ENCODE measurements around the gene AOPEP. TPM values are rescaled to one million over a fixed set of nuclear protein-coding genes. Genes with fewer than 3 reads are reported as not detected.
"Not testable (repeated sequence)": the region's sequence is repeated elsewhere in the genome, so short reads cannot be mapped to it uniquely, and the experiment has no call there.

The AOPEP gene
- total and polyA plus RNA-seq, 10 donors = 14.8 to 86.1 (median 51.3) TPM

GRCh38 chr9:94938384-94938783, 211.9 kb downstream of the AOPEP start:
- WGBS, 5 donors = 78 to 96% (median 94%) methylated on average over 3 of the region's 3 CpGs
- H3K27ac ChIP-seq = peak overlapping the region in 1 of 8 donors; percentile 37
- no peak for TF ChIP-seq POLR2AphosphoS5 (IDR thresholded peaks at IDR 0.05)
- no peak for TF ChIP-seq CTCF (IDR thresholded peaks at IDR 0.05 in 8 of 11, conservative IDR thresholded peaks at IDR 0.05 in 3 of 11)
- TF ChIP-seq POLR2A (IDR thresholded peaks at IDR 0.05) = no peak
- peaks cover 0 to 27% (median 17%) of the 10 kb centered on the region in 6 donors for H3K4me1 ChIP-seq
- intact Hi-C loops (cut with DNase I; ENCODE audit: low total_unique reads) = no loop called here
- H3K36me3 ChIP-seq = no peaks in the 10 kb centered on the region
- H3K27me3 ChIP-seq (replicated peaks in 1 of 7) = no peaks in the 10 kb centered on the region
- H3K9me3 ChIP-seq = no peaks in the 10 kb centered on the region
- H3K4me3 ChIP-seq = no peak overlapping the region
- DNase-seq = no peak

DNA sequence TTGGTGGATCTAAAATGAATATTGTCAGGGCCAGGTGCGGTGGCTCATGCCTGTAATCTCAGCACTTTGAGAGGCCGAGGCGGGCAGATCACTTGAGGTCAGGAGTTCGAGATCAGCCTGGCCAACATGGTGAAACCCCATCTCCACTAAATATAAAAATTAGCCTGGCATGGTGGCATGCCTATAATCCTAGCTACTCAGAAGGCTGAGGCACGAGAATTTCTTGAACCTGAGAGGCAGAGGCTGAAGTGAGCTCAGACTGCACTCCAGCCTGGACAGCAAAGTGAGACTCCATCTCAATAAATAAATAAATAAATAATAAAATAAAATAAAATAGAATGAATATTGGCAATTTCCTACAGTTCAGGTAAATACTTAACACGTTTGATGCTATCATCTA, 213.8 kb downstream of the AOPEP start:
- intact Hi-C loops (cut with DNase I; ENCODE audit: low total_unique reads); H3K9me3 ChIP-seq; H3K4me3 ChIP-seq; H3K36me3 ChIP-seq; DNase-seq; H3K27me3 ChIP-seq (replicated peaks in 1 of 7): not testable (repeated sequence)
- Histone ChIP-seq H3K27ac (peak overlapping the region in 7 of 8 donors; percentile 48 to 76 (median 71)), H3K4me1 (peaks cover 0 to 27% (median 17%) of the 10 kb centered on the region in 6 donors)
- 91 to 97% (median 95%) methylated on average over 6 of the region's 6 CpGs for WGBS, 5 donors

DNA sequence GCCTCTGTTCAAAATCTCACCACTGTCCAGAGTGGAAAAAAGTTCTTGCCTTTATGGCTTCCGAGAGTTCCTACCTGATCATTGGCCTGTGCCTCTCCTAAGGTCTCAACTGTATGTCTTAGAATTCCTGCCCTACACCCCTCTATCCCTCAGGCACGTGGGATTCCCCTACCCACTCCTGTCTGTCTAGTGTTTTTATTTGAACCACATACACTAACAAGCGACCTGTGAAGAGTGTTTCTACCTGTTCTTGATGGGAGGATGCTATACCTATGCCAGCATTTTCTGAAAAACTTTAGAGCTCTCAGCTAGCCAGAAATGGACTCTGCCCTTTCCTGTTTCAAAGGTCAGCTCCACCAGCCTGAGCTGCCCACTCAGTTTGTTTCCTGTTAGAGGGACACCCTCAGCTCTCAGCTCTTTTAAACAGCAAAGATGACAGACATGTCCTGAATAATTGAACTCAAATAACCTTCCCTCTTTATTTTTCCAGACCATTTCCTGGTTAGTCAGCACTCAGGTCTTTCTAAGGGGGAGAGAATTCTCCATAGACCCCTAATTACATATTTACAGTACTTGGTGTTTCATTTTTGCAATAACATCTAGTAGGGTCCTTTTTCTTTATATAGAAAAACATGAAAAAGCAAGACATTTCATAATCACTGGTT, 214.8 kb downstream of the AOPEP start:
- Histone ChIP-seq H3K36me3 (no peaks in the 10 kb centered on the region), H3K27ac (peak overlapping the region in 7 of 8 donors; percentile 48 to 76 (median 71)), H3K4me3 (no peak overlapping the region), H3K9me3 (no peaks in the 10 kb centered on the region), H3K4me1 (peaks cover 0 to 32% (median 17%) of the 10 kb centered on the region in 6 donors), H3K27me3 (replicated peaks in 1 of 7) (no peaks in the 10 kb centered on the region)
- DNase-seq = no peak
- intact Hi-C loops (cut with DNase I; ENCODE audit: low total_unique reads) = no loop called here
- WGBS, 5 donors = 56 to 75% (median 67%) methylated on average over 3 of the region's 3 CpGs
- TF ChIP-seq POLR2A (IDR thresholded peaks at IDR 0.05) (no peak), POLR2AphosphoS5 (IDR thresholded peaks at IDR 0.05) (peak in 1 of 3 donors; percentile 60)

- Histone ChIP-seq H3K36me3 (no peaks in the 10 kb centered on the region), H3K9me3 (no peaks in the 10 kb centered on the region), H3K4me3 (no peak overlapping the region), H3K27me3 (replicated peaks in 1 of 7) (no peaks in the 10 kb centered on the region), H3K4me1 (peaks cover 0 to 27% (median 17%) of the 10 kb centered on the region in 6 donors), H3K27ac (no peak overlapping the region)
- intact Hi-C loops (cut with DNase I; ENCODE audit: low total_unique reads) = no loop called here
- TF ChIP-seq POLR2A (IDR thresholded peaks at IDR 0.05) = no peak
- TF ChIP-seq POLR2AphosphoS5 (IDR thresholded peaks at IDR 0.05) = no peak
- no peak for TF ChIP-seq CTCF (IDR thresholded peaks at IDR 0.05 in 8 of 11, conservative IDR thresholded peaks at IDR 0.05 in 3 of 11)
- 89 to 97% (median 96%) methylated on average over 1 of the region's 1 CpG for WGBS, 5 donors
- no peak for DNase-seq
Observed at GRCh38 chr9:94944626-94945025, 218.1 kb downstream of the AOPEP start.

DNA sequence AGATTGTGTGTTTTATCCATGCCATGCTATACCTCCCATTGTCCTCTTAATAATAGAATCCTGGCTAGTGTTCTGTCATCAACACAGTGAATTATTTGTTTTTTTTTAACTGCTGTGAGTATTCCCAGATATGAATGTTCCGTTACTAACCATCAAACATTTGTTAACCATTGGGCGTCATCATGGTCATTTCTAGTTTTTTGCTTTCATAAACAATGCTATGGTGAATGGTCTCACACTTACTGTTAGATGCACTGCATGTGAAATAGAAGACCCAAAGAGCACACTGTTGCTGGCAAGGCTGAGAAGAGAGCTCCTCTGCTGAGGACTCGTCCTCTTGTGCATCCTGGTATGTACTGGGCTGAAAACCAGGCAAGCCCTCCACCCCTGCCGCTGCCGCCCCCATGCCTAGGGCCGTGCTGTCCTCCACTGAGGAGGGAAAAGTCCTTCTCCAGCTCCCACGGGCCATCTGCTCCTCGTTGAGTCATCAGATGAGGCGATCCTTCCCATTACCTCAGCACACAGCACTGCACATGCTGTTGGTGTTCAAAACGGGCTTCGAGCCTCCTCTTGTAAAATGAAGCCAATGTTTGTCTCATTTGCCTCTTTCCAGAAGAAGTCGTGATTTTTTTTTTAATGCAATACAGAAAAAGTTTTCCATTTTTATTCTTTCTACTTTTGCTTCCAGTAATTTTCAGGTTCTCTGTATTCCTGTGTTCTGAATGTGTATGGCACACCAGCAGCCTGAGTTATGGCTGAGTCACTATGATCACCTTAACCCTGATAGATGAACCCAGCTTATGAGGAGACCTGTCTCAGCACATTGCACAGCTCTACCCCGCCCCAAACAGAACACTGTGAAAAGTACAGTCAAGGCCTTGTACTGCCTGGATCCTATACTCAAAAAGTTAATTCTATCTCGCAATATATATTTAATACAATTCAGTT, 219.0 kb downstream of the AOPEP start:
- intact Hi-C loops (cut with DNase I; ENCODE audit: low total_unique reads) = no loop called here
- peak in 2 of 3 donors; percentile 15 to 42 for TF ChIP-seq POLR2AphosphoS5 (IDR thresholded peaks at IDR 0.05)
- TF ChIP-seq POLR2A (IDR thresholded peaks at IDR 0.05) = no peak
- TF ChIP-seq CTCF (IDR thresholded peaks at IDR 0.05 in 8 of 11, conservative IDR thresholded peaks at IDR 0.05 in 3 of 11) = no peak
- no peak overlapping the region for H3K4me3 ChIP-seq
- H3K9me3 ChIP-seq = no peaks in the 10 kb centered on the region
- H3K36me3 ChIP-seq = no peaks in the 10 kb centered on the region
- H3K27ac ChIP-seq = no peak overlapping the region
- no peaks in the 10 kb centered on the region for H3K27me3 ChIP-seq (replicated peaks in 1 of 7)
- 74 to 94% (median 87%) methylated on average over 14 of the region's 14 CpGs for WGBS, 5 donors
- DNase-seq = no peak
- H3K4me1 ChIP-seq = peaks cover 0 to 31% (median 19%) of the 10 kb centered on the region in 6 donors

All from spleen (tissue), 11 donors.